RWPE2 (cell line): ENCODE results near the gene SLC66A3.

ENCODE experiments used
- ATAC-seq: fragments of 200-7000 bp; cut with Tn5 transposase; 3 replicates; pipeline ENCODE4 v1.9.1; 2021; ENCODE audit warnings: low read depth
- DNase-seq: peaks from one replicate; pipeline ENCODE4 v3.0.0-alpha.2; 2020; ENCODE audit warnings: low spot score
- H3K27ac ChIP-seq: fragments of 450-650 bp; 2 replicates; pipeline ENCODE4 v1.5.1; 2017; ENCODE audit warnings: mild to moderate bottlenecking; ENCODE audit not compliant: poor library complexity, severe bottlenecking
- H3K27me3 ChIP-seq: fragments of 250-450 bp; sonication (Bioruptor Pico); 2 replicates; pipeline ENCODE4 v1.5.1; 2021; ENCODE audit warnings: mild to moderate bottlenecking, moderate library complexity; ENCODE audit not compliant: insufficient read depth, poor library complexity, severe bottlenecking
- H3K36me3 ChIP-seq: fragments of 250-450 bp; sonication (Bioruptor Pico); 2 replicates; pipeline ENCODE4 v1.5.1; 2020; ENCODE audit warnings: low read depth, mild to moderate bottlenecking, moderate library complexity
- H3K4me1 ChIP-seq: fragments of 250-450 bp; sonication (Bioruptor Pico); 2 replicates; pipeline ENCODE4 v1.5.1; 2021; ENCODE audit warnings: mild to moderate bottlenecking, moderate library complexity; ENCODE audit not compliant: insufficient read depth, poor library complexity, severe bottlenecking
- H3K4me3 ChIP-seq: fragments of 250-450 bp; sonication (Bioruptor Pico); 2 replicates; pipeline ENCODE4 v1.5.1; 2021; ENCODE audit warnings: mild to moderate bottlenecking, moderate library complexity; ENCODE audit not compliant: severe bottlenecking
- H3K9me3 ChIP-seq: fragments of 250-450 bp; sonication (Bioruptor Pico); 2 replicates; pipeline ENCODE4 v1.5.1; 2021; ENCODE audit warnings: mild to moderate bottlenecking, moderate library complexity; ENCODE audit not compliant: severe bottlenecking
- TF ChIP-seq, protein P1 (sequence below): fragments of 450-650 bp; IDR thresholded peaks from one replicate; pipeline ENCODE4 v1.5.1; 2017; ENCODE audit warnings: mild to moderate bottlenecking, moderate library complexity; ENCODE audit not compliant: poor library complexity, severe bottlenecking

The SLC66A3 gene

DNA sequence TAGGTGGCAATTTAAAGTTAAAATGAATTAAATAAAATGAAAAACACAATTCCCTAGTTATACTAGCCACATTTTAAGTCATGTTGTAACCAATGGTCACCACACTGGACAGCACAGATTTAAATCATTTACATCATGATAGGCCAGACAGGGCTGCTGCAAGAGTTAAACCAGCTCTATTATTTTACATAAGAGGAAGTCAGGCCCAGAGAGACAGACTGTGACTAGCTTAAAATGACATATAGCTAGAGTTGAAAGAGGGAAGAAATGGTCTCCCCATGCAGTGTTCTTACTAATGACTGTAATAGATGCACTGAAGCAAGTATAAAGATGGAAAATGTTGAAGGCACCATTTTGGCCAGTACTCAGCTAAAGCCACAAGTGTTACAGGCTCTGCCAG lies 69.6 kb downstream of the SLC66A3 start:
- Histone ChIP-seq H3K36me3 (peaks cover 68% of the 10 kb centered on the region), H3K4me3 (no peak overlapping the region), H3K4me1 (no peaks in the 10 kb centered on the region), H3K27me3 (no peaks in the 10 kb centered on the region), H3K9me3 (peaks cover 2% of the 10 kb centered on the region), H3K27ac (no peak overlapping the region)
- DNase-seq: no peak
- ATAC-seq: no peak
- TF ChIP-seq, protein P1, sequence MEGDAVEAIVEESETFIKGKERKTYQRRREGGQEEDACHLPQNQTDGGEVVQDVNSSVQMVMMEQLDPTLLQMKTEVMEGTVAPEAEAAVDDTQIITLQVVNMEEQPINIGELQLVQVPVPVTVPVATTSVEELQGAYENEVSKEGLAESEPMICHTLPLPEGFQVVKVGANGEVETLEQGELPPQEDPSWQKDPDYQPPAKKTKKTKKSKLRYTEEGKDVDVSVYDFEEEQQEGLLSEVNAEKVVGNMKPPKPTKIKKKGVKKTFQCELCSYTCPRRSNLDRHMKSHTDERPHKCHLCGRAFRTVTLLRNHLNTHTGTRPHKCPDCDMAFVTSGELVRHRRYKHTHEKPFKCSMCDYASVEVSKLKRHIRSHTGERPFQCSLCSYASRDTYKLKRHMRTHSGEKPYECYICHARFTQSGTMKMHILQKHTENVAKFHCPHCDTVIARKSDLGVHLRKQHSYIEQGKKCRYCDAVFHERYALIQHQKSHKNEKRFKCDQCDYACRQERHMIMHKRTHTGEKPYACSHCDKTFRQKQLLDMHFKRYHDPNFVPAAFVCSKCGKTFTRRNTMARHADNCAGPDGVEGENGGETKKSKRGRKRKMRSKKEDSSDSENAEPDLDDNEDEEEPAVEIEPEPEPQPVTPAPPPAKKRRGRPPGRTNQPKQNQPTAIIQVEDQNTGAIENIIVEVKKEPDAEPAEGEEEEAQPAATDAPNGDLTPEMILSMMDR: no peak

DNA sequence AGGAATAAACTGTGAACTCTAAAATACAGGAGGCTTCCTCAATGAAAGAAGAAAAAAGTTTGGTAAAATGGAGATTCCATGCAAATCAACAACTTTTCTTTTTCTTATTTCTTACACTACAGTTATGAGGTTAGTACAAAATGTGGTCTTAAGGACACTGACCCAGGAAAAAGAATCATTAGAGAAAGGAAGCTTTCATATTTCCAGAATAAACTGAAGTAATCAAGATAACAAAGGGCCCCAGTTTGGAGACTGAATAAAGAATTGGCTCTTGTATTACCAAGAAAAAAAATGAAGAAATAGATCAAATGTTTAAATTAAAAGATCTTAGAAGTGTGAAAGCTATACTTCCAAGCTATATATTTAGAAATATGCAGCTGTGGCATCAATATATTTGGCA lies 72.3 kb downstream of the SLC66A3 start:
- Histone ChIP-seq H3K27ac (no peak overlapping the region), H3K4me1 (no peaks in the 10 kb centered on the region), H3K9me3 (peaks cover 2% of the 10 kb centered on the region), H3K36me3 (peaks cover 45% of the 10 kb centered on the region), H3K4me3 (no peak overlapping the region), H3K27me3 (no peaks in the 10 kb centered on the region)
- DNase-seq: no peak
- TF ChIP-seq, protein P1: no peak
- ATAC-seq: no peak
